T-cell (primary cell): ENCODE data around the gene PTPN13. TPM values are rescaled to one million over a fixed set of nuclear protein-coding genes. Genes with fewer than 3 reads are reported as not detected.

Experiments used
- ATAC-seq, 4 experiments: fragments of 200-7000 bp in 3 of 4; fragments of 150-1000 bp in 1 of 4; cut with Tn5 transposase; replicated peaks in 1 of 4; 1 replicate in 3 of 4; 2 replicates in 1 of 4; pipeline ENCODE4 v1.10.0; 2021; ENCODE audit warnings: moderate library complexity in 3 of 4, mild to moderate bottlenecking in 2 of 4, moderate number of reproducible peaks in 1 of 4
- CTCF ChIA-PET, 2 donors: fragments of 300-600 bp; sonication (Branson Sonifier 250); formaldehyde crosslinking; loops; one replicate each; lab custom pipeline; 2022; ENCODE audit warnings: antibody characterized with exemption in 2 of 2; lab: Charles Lee
- POLR2A ChIA-PET, 2 donors: fragments of 300-600 bp; sonication (Branson Sonifier 250); formaldehyde crosslinking; loops; one replicate each; lab custom pipeline; 2022; ENCODE audit warnings: antibody characterized with exemption in 2 of 2; lab: Charles Lee
- DNase-seq, 35 experiments: peaks; one replicate each; pipeline versions ENCODE4 v3.0.0 to v3.0.0-alpha.2; 2013 to 2023
- H3K27ac ChIP-seq: one replicate; pipeline ENCODE4 v1.5.1; 2013; ENCODE audit warnings: low read length
- H3K27me3 ChIP-seq, 2 experiments: replicated peaks in 1 of 2; 1 replicate in 1 of 2; 2 replicates in 1 of 2; pipeline versions ENCODE4 v1.6.1 to v1.7.0; 2013; ENCODE audit warnings: low read length in 1 of 2, mixed read lengths in 1 of 2; ENCODE audit not compliant: control insufficient read depth in 2 of 2, insufficient read depth in 2 of 2; ENCODE audit errors: extremely low read depth in 1 of 2
- H3K36me3 ChIP-seq, 2 donors: 1 replicate in 1 of 2; 2 replicates in 1 of 2; pipeline versions ENCODE4 v1.6.1 to v1.7.0; 2013; ENCODE audit warnings: low read length in 1 of 2; ENCODE audit not compliant: control insufficient read depth in 2 of 2, insufficient read depth in 1 of 2; ENCODE audit errors: extremely low read depth in 1 of 2
- H3K4me1 ChIP-seq, 2 experiments: 1 replicate in 1 of 2; 2 replicates in 1 of 2; pipeline versions ENCODE4 v1.6.1 to v1.7.0; 2013; ENCODE audit warnings: low read length in 2 of 2, mixed read lengths in 1 of 2; ENCODE audit not compliant: insufficient read depth in 2 of 2, control insufficient read depth in 1 of 2; ENCODE audit errors: extremely low read depth in 1 of 2
- H3K4me3 ChIP-seq, 2 donors: 1 replicate in 1 of 2; 2 replicates in 1 of 2; pipeline versions ENCODE4 v1.5.1 to v1.7.0; 2013; ENCODE audit warnings: mild to moderate bottlenecking in 2 of 2, low read length in 1 of 2, moderate library complexity in 1 of 2; ENCODE audit not compliant: control insufficient read depth in 1 of 2; ENCODE audit errors: extremely low read depth in 1 of 2
- H3K9me3 ChIP-seq: 2 replicates; pipeline ENCODE4 v1.7.0; 2013
- H3K27ac Mint-ChIP-seq, 2 donors: one replicate each; pipeline ENCODE4 v1.8.0; 2020 to 2021; ENCODE audit warnings: mild to moderate bottlenecking in 2 of 2, mixed read lengths in 2 of 2
- H3K27me3 Mint-ChIP-seq, 2 donors: one replicate each; pipeline ENCODE4 v1.8.0; 2021 to 2022; ENCODE audit warnings: mixed read lengths in 2 of 2
- H3K36me3 Mint-ChIP-seq: one replicate; pipeline ENCODE4 v1.8.0; 2021; ENCODE audit warnings: mixed read lengths
- H3K4me1 Mint-ChIP-seq, 3 donors: one replicate each; pipeline ENCODE4 v1.8.0; 2020 to 2022; ENCODE audit warnings: mixed read lengths in 3 of 3, mild to moderate bottlenecking in 1 of 3
- H3K4me3 Mint-ChIP-seq, 3 donors: one replicate each; pipeline ENCODE4 v1.8.0; 2020 to 2022; ENCODE audit warnings: mild to moderate bottlenecking in 3 of 3, mixed read lengths in 3 of 3, moderate library complexity in 3 of 3
- H3K9me3 Mint-ChIP-seq, 3 donors: one replicate each; pipeline ENCODE4 v1.8.0; 2020 to 2022; ENCODE audit warnings: mixed read lengths in 3 of 3
- WGBS: methylation state at CpG from one replicate; pipeline ENCODE4 v1.1.5; 2013; ENCODE audit warnings: missing lambda C conversion rate; ENCODE audit not compliant: insufficient coverage; 5-methylcytosine and 5-hydroxymethylcytosine counted together
- total RNA-seq, 35 experiments: library from RNA in 6 of 35; stranded (reverse) in 6 of 35; fragments of 120-200 nt in 1 of 35; gene quantifications; one replicate each; pipeline versions ENCODE4 v1.2.1 to v1.2.4 and lab custom pipeline; 2013 to 2026

PTPN13 gene
- total RNA-seq, 5 donors from 2014 or later (not counting 1 experiment from before 2014, with no cell fraction given): 0.90 to 8.1 (median 5.2) TPM

- ATAC-seq: no peak
- Histone ChIP-seq H3K27ac (no peak overlapping the region), H3K36me3 (no peaks in the 10 kb centered on the region), H3K9me3 (no peaks in the 10 kb centered on the region), H3K4me1 (no peaks in the 10 kb centered on the region), H3K27me3 (no peaks in the 10 kb centered on the region), H3K4me3 (no peak overlapping the region)
- Mint-ChIP-seq H3K27me3 (no peaks in the 10 kb centered on the region), H3K9me3 (no peaks in the 10 kb centered on the region), H3K27ac (no peak overlapping the region), H3K36me3 (no peaks in the 10 kb centered on the region), H3K4me3 (no peak overlapping the region), H3K4me1 (no peaks in the 10 kb centered on the region)
- CTCF ChIA-PET: interaction anchor here in 1 of 2 donors (0.6 kb wide), 1 partner anchor 236 kb away, joined by 3 read pairs; no protein-coding TSS in a partner anchor
- DNase-seq: no peak
- WGBS: no CpG with 5 or more reads among the region's 3 CpGs
- POLR2A ChIA-PET: no interaction called here
Observed at GRCh38 chr4:86757468-86757867, 163.4 kb downstream of the PTPN13 start.

GRCh38 chr4:86759298-86759697 lies 165.2 kb downstream of the PTPN13 start:
- Mint-ChIP-seq H3K36me3 (no peaks in the 10 kb centered on the region), H3K4me3 (no peak overlapping the region), H3K27me3 (no peaks in the 10 kb centered on the region), H3K4me1 (no peaks in the 10 kb centered on the region), H3K27ac (no peak overlapping the region), H3K9me3 (no peaks in the 10 kb centered on the region)
- Histone ChIP-seq H3K9me3 (no peaks in the 10 kb centered on the region), H3K36me3 (no peaks in the 10 kb centered on the region), H3K4me3 (no peak overlapping the region), H3K27ac (no peak overlapping the region), H3K4me1 (no peaks in the 10 kb centered on the region), H3K27me3 (no peaks in the 10 kb centered on the region)
- ChIA-PET POLR2A (no interaction called here), CTCF (no interaction called here)
- DNase-seq (no peak), ATAC-seq (no peak)
- 69% methylated on average over 2 of the region's 3 CpGs for WGBS

- no peaks in the 10 kb centered on the region for H3K27me3 ChIP-seq
- no peaks in the 10 kb centered on the region for H3K36me3 ChIP-seq
- DNase-seq (no peak), ATAC-seq (no peak)
- CTCF ChIA-PET: no interaction called here
- H3K4me1 Mint-ChIP-seq: no peaks in the 10 kb centered on the region
- H3K4me3 Mint-ChIP-seq: no peak overlapping the region
- no peaks in the 10 kb centered on the region for H3K36me3 Mint-ChIP-seq
- no peaks in the 10 kb centered on the region for H3K9me3 Mint-ChIP-seq
- H3K27me3 Mint-ChIP-seq: no peaks in the 10 kb centered on the region
- no peaks in the 10 kb centered on the region for H3K4me1 ChIP-seq
- H3K4me3 ChIP-seq: no peak overlapping the region
- WGBS: 92% methylated on average over 4 of the region's 5 CpGs
- no peaks in the 10 kb centered on the region for H3K9me3 ChIP-seq
- no peak overlapping the region for H3K27ac ChIP-seq
- POLR2A ChIA-PET: no interaction called here
- H3K27ac Mint-ChIP-seq: no peak overlapping the region
Observed at GRCh38 chr4:86762649-86763048, 168.5 kb downstream of the PTPN13 start.

GRCh38 chr4:86769794-86770193 lies 175.7 kb downstream of the PTPN13 start:
- no peak overlapping the region for H3K27ac ChIP-seq
- no peaks in the 10 kb centered on the region for H3K9me3 Mint-ChIP-seq
- H3K36me3 Mint-ChIP-seq: no peaks in the 10 kb centered on the region
- DNase-seq: no peak
- no peaks in the 10 kb centered on the region for H3K9me3 ChIP-seq
- H3K27me3 Mint-ChIP-seq: peaks cover 0 to 5% of the 10 kb centered on the region in 2 donors
- ChIA-PET POLR2A (no interaction called here), CTCF (no interaction called here)
- H3K4me1 Mint-ChIP-seq: no peaks in the 10 kb centered on the region
- 100% methylated on average over 2 of the region's 4 CpGs for WGBS
- H3K4me3 ChIP-seq: no peak overlapping the region
- H3K27ac Mint-ChIP-seq: no peak overlapping the region
- H3K4me1 ChIP-seq: no peaks in the 10 kb centered on the region
- no peak overlapping the region for H3K4me3 Mint-ChIP-seq
- H3K36me3 ChIP-seq: no peaks in the 10 kb centered on the region
- H3K27me3 ChIP-seq: no peaks in the 10 kb centered on the region
- ATAC-seq: no peak

- no CpG with 5 or more reads among the region's 1 CpG for WGBS
- POLR2A ChIA-PET: no interaction called here
Observed at GRCh38 chr4:86771141-86771540, 177.0 kb downstream of the PTPN13 start.

GRCh38 chr4:86775061-86775460 lies 180.9 kb downstream of the PTPN13 start:
- Mint-ChIP-seq H3K36me3 (no peaks in the 10 kb centered on the region), H3K4me3 (no peak overlapping the region), H3K27me3 (peaks cover 0 to 16% of the 10 kb centered on the region in 2 donors), H3K4me1 (no peaks in the 10 kb centered on the region), H3K9me3 (no peaks in the 10 kb centered on the region), H3K27ac (no peak overlapping the region)
- Histone ChIP-seq H3K27ac (no peak overlapping the region), H3K36me3 (no peaks in the 10 kb centered on the region), H3K4me1 (no peaks in the 10 kb centered on the region), H3K4me3 (no peak overlapping the region), H3K9me3 (no peaks in the 10 kb centered on the region), H3K27me3 (no peaks in the 10 kb centered on the region)
- ChIA-PET CTCF (no interaction called here), POLR2A (interaction anchor here in 1 of 2 donors (0.6 kb wide), 1 partner anchor 487 kb away, joined by 3 read pairs; no protein-coding TSS in a partner anchor)
- no peak for ATAC-seq
- no peak for DNase-seq
- no CpG with 5 or more reads among the region's 4 CpGs for WGBS

More at GRCh38 chr4:86771141-86771540, 177.0 kb downstream of the PTPN13 start:
- Mint-ChIP-seq H3K27ac (no peak overlapping the region), H3K36me3 (no peaks in the 10 kb centered on the region), H3K27me3 (peaks cover 0 to 5% of the 10 kb centered on the region in 2 donors), H3K4me1 (no peaks in the 10 kb centered on the region), H3K4me3 (no peak overlapping the region), H3K9me3 (no peaks in the 10 kb centered on the region)
- CTCF ChIA-PET: no interaction called here
- Histone ChIP-seq H3K36me3 (no peaks in the 10 kb centered on the region), H3K4me3 (no peak overlapping the region), H3K27me3 (no peaks in the 10 kb centered on the region), H3K4me1 (no peaks in the 10 kb centered on the region), H3K27ac (no peak overlapping the region), H3K9me3 (no peaks in the 10 kb centered on the region)
- ATAC-seq (no peak), DNase-seq (no peak)

GRCh38 chr4:86778175-86778574 lies 184.1 kb downstream of the PTPN13 start:
- Mint-ChIP-seq H3K27me3 (peaks cover 0 to 22% of the 10 kb centered on the region in 2 donors), H3K4me3 (no peak overlapping the region), H3K4me1 (no peaks in the 10 kb centered on the region), H3K36me3 (no peaks in the 10 kb centered on the region), H3K27ac (no peak overlapping the region), H3K9me3 (no peaks in the 10 kb centered on the region)
- no peak overlapping the region for H3K4me3 ChIP-seq
- POLR2A ChIA-PET: no interaction called here
- H3K27me3 ChIP-seq: no peaks in the 10 kb centered on the region
- DNase-seq (no peak), ATAC-seq (no peak)
- no peak overlapping the region for H3K27ac ChIP-seq
- H3K36me3 ChIP-seq: no peaks in the 10 kb centered on the region
- no peaks in the 10 kb centered on the region for H3K9me3 ChIP-seq
- CTCF ChIA-PET: no interaction called here
- H3K4me1 ChIP-seq: no peaks in the 10 kb centered on the region
- 93% methylated on average over 4 of the region's 4 CpGs for WGBS
